ENCODE data around the gene SIGLECL1. TPM values are rescaled to one million over a fixed set of nuclear protein-coding genes. Genes with fewer than 3 reads are reported as not detected.

Gene SIGLECL1
- polyA plus RNA-seq, 3 donors, result not detected

- no peak for DNase-seq
Observed at GRCh38 chr19:51252306-51253079, 1.6 kb downstream of the SIGLECL1 start.

DNA sequence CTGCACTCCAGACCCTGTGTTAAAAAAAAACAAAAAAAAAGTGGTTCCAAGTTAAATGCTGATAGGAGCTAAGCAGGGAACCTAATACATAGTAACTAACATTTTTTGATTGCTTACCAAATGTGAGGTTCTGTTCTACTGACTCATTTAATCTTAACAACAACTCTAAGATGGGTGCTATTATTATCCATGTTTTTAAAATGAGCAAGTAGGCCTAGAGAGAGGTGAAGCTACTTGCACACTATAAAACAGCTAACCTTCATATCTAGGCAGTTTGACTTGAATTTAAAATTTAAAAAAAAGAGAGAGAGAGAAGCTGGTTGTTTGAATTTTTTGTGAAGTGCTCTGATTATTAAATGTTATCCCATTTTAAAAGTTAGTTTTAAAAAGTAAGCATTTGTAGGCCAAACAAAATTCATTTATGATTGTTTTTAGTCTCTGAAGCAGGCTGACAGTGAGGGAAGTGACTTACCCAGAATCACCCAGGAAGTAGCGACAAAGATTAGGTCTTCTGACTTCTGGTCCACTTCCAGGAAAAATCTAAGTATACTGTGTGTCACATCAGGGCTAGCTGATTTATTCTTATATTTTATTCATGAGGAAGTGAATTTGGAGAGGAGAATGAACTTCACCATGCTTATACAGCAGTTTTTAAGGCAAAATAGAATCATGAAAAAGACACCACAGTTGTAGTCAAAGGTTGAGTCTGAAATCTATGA, 2.4 kb downstream of the SIGLECL1 start:
- no peak for DNase-seq

DNA sequence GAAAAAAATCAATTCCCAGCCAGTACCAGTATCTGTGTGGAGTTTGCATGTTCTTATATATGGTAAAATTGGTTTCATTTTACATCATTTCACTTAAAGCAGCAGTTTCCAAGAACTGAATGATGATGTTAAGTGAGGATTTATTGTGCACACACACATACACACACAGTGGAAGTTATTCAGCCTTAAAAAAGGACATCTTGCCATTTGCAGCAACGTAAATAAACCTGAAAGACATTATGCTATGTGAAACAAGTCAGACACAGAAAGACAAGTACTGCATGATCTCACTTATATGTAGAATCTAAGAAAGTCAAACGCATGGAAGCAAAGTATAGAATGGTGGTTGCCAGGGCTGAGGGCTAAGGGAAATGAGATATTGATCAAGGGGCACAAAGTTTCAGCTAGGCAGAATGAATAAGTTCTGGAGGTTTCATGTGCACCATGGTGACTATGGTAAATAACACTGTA, 5.3 kb downstream of the SIGLECL1 start:
- no peak for DNase-seq

DNA sequence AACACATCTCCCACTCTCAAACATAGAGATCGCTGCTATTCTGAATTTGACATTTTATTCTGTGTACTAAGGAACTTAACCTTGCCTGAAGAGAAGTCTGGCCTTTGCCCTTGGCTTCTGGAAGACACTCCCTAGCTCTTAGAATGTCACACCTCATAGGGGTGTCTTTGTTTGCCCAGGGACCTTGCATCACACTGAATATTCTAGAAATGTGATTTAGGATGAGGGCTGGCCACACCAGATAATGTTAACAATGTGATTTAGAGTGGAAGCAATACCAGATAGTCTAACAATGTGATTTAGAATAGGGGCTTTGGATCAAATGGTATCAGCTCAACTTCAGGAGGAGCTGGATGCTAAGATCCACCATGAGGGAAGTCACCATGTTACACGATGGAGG, 6.6 kb downstream of the SIGLECL1 start:
- DNase-seq, result no peak

DNA sequence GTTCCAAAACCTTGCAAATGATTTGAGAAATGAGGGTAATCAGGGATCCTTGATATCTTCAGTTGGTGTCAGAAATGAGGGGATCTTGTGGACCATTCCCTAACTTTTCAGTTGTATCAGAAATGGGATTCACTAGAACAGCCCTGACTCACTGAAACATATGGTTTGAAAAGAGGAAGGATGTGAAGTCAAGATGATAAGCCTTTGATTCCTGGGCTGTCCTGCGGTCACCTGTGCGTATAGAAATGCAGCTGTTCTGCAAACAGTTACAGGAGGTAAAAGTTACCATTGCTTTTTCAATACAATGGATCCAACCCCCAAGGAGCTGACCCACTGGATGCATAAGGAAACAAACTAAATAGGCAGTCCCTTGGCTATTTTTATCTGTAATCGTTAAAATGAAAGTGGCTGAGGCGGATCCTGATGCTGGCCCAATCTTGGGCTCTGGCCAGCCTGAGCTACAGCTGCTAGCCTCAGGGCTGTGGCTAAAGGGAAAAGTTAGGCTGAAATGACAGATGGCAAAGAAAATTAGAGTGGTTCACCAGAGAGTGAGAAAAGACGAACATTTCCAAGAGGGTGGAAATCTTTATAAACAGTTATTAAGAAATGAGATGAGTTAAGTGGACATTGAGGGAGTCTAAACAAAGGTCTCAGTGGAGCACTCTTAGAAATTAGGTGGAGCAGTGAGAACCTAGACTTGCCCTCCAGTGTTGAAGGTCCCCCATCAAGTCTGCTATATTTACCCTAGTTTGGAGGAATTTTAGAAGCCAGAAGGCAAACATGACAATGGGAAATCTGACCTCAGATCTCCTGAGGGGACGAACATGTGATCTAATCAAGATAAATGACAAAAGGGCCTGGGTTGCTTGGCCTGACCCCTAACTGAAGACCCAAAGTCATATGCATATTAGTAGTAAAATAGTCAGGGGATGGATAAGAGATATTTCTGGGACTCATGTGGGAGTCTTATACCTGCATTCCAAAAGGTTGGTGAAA, 7.6 kb downstream of the SIGLECL1 start:
- no peak for DNase-seq

GRCh38 chr19:51259348-51260245, 8.7 kb downstream of the SIGLECL1 start:
- peak; percentile 34 for DNase-seq

- DNase-seq, result no peak
Observed at GRCh38 chr19:51263808-51264207, 12.9 kb downstream of the SIGLECL1 start.

GRCh38 chr19:51271067-51271466, 20.2 kb downstream of the SIGLECL1 start:
- no peak for DNase-seq

DNA sequence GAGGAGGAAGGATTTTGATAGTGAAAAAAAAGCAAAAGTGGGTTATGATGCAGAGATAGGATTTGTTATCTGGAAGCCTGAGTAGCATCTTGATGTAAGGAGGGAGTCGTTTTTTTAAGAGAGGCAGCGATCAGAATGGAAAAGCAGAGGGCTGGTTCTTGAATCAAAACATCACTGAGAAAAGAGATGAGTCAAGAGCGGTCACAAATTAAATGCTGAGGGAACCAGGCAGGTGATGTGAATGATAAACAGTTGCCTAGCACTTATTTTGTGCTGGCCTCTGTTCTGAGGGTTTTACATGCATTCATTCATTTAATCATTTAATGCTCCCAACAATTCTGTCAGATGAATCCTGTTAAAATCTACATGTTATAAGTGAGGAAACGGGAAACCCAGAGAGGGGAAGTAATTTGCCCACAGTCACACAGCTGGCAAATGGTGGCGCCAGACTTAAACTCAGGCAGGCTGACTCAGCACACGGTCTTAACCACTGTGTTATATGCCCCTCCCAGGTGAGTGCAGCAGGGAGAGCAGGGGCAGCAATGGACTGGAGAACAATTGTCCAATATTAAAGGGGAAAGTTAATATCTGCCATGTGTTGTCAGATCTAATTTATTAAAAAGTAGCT, 21.4 kb downstream of the SIGLECL1 start:
- no peak for DNase-seq

GRCh38 chr19:51274049-51274770, 23.3 kb downstream of the SIGLECL1 start:
- DNase-seq, result no peak

GRCh38 chr19:51277112-51277511, 26.2 kb downstream of the SIGLECL1 start:
- no peak for DNase-seq

- DNase-seq, result no peak
Observed at GRCh38 chr19:51282335-51282734, 31.5 kb downstream of the SIGLECL1 start.

- DNase-seq, result no peak
Observed at GRCh38 chr19:51285682-51286081, 34.8 kb downstream of the SIGLECL1 start.

DNA sequence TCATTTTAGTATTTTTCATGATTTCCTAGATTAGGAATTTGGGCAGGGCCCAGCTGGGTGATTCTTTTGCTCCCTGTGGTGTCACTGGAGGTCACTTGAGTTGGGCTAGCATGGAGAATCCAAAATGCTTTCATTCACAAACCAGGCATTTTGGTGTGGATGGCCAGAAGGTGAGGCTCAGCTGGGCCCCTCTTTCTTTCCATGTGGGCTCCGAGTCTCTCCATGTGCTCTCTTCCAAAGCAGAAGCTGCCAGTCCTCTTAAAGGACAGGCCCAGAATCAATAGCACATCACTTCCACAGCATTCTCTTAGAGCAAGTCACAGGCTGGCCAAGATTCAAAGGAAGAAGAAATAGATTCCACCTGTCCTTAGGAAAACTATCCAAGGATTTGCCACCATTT, 38.8 kb downstream of the SIGLECL1 start:
- DNase-seq, result no peak

GRCh38 chr19:51292971-51293370, 42.1 kb downstream of the SIGLECL1 start:
- no peak for DNase-seq

DNA sequence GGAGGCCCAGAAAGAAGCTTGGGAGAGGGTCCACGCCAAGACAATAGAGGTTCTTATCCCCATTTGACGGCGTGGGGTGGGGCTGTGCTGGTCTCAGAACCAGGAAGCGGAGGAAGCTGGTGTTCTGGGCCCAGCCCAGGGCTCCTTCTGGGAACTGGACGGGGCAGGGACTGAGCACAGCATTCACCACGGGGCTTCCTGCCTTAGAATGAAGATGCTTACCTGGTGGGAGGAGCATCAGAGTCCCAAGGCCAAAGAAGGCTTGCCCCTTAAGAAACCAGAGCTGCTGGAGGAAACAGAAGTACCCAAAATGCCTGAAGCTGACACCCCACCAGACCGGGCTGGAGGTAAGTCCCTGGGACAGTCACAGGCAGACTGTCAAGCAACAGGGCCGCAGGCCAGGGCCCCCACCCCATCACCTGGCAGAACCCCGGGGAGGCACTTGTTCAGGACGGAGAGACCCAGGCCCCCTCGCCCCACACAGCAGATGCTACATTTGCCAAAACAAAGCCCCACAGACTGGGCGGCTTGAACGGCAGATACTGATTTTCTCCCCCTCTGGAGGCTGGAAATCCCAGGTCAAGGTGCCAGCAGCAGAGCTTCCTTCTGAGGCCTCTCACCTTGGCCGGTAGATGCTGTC, 42.8 kb downstream of the SIGLECL1 start:
- DNase-seq, result no peak

- no peak for DNase-seq
Observed at GRCh38 chr19:51294211-51294976, 43.5 kb downstream of the SIGLECL1 start.

DNA sequence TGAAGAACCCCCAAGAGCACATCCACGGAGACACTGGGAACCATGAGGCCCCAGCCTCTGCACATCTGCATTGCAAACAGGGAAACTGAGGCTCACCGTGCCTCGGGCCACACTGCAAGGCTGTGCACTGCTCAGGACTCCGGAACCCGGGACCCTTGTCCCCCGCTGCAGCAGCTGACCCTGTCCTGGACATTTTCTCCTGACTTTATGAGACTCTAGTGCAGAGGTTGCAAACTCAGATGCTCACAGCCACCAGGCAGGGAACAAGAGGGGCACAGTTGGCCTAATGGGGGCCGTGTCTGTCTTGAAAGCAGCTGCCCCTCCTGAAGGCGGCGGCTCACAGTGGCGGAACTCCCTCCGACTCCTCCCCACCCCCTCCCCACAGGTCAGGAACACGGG, 44.1 kb downstream of the SIGLECL1 start:
- DNase-seq, result no peak

All from renal pelvis (tissue), 4 donors.